ENCODE results near the gene CRYBB1. TPM values are rescaled to one million over a fixed set of nuclear protein-coding genes. Genes with fewer than 3 reads are reported as not detected.

Gene CRYBB1
- total RNA-seq, result 1 to 10 TPM in 1 of 4 donors, not detected in 3; 1.0 TPM

DNA sequence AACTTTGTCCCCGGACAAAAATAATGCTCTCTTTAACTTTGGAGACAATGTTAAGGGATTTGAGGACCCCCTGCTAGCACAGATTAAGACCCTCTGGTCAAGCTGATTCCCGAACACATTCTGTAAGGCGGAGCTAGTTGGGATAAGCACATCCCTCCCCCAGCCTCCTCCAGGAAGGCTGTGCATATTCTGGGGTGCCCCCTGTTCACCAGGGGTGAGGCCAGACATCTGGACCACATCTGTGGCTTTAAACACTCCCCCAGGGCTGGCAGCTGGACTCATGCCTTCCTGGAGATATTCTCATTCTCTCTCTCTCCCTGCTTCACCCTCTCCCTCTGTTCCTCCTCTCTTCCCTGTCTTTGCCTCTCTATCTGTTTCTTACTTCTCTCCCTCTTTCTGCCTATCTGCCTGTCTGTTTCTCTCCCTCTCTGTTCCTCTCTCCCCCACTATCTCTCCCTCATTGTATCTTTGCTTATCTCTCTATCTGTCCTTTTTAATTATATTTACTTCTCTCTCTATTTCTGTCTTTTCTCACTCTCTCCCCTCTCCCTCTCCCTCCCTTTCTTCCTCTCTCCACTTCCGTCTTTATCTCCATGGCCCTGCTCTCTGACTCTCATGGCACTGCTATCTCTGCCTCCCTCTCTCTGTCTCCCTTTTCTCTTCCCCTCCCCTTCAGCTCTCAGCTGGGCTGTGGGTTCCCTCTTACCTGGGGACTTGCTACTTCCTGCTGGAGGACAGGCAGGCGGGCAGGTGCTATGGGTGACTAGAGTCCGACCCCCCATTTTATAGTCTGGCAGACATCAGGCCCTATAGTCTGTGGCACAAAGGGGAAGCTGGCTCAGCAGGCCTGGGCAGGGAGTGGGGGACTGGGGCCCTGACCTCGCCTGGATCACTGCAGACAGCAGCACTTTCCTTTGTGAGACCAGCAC is at the start of gene CRYBB1:
Gene CRYBB1 (minus strand): TSS at position 757 of the 929 bp plus-strand sequence. CDS start 1,708 bp downstream, outside the sequence.
- H3K4me3 ChIP-seq (replicated peaks in 1 of 3), result no peak within 1 kb of the TSS
- 77 to 79% methylated on average over 6 to 7 of the region's 7 CpGs for WGBS, 2 donors
- intact Hi-C loops (cut with DNase I), result no loop called here
- H3K4me1 ChIP-seq, result peaks cover 0 to 4% of the 10 kb centered on the region in 2 donors
- peak in 1 of 2 donors; percentile 3 for DNase-seq
- H3K9me3 ChIP-seq, result no peaks in the 10 kb centered on the region
- no peaks in the 10 kb centered on the region for H3K36me3 ChIP-seq
- H3K27me3 ChIP-seq, result peaks cover 3% of the 10 kb centered on the region
- TF ChIP-seq POLR2A (IDR thresholded peaks at IDR 0.05), result no peak
- TF ChIP-seq, protein P1, sequence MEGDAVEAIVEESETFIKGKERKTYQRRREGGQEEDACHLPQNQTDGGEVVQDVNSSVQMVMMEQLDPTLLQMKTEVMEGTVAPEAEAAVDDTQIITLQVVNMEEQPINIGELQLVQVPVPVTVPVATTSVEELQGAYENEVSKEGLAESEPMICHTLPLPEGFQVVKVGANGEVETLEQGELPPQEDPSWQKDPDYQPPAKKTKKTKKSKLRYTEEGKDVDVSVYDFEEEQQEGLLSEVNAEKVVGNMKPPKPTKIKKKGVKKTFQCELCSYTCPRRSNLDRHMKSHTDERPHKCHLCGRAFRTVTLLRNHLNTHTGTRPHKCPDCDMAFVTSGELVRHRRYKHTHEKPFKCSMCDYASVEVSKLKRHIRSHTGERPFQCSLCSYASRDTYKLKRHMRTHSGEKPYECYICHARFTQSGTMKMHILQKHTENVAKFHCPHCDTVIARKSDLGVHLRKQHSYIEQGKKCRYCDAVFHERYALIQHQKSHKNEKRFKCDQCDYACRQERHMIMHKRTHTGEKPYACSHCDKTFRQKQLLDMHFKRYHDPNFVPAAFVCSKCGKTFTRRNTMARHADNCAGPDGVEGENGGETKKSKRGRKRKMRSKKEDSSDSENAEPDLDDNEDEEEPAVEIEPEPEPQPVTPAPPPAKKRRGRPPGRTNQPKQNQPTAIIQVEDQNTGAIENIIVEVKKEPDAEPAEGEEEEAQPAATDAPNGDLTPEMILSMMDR (IDR thresholded peaks at IDR 0.05), result no peak
- no peak within 1 kb of the TSS for H3K27ac ChIP-seq

DNA sequence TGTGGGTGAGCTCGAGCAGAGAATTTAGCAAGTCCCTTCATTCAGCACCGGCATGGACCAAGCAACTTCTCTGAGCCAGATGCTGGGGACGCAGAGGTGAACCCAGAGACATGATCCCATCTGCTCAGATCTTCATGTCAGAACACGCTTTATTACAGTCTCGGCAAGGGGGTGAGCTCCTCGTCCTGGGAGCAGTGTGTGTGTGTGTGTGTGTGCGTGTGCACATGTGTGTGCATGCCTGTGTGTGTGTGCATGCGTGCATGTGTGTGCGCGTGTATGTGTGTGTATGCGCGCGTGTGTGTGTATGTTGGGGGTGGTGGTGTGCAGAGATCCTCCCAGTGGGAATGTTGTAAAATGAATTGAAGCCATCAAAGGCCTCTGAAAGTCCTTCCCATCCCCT is 49.3 kb upstream of the CRYBB1 start:
- peaks cover 5% of the 10 kb centered on the region for H3K27me3 ChIP-seq

GRCh38 chr22:26665813-26666231 is 48.0 kb upstream of the CRYBB1 start:
- WGBS, 2 donors, result 27 to 37% methylated on average over 4 of the region's 4 CpGs

More for the DNA sequence above, 49.3 kb upstream of the CRYBB1 start:
- TF ChIP-seq, protein P1 (IDR thresholded peaks at IDR 0.05), result no peak
- TF ChIP-seq POLR2A (IDR thresholded peaks at IDR 0.05), result no peak
- no peak overlapping the region for H3K4me3 ChIP-seq (replicated peaks in 1 of 3)
- H3K4me1 ChIP-seq, result peaks cover 3 to 4% of the 10 kb centered on the region in 2 donors
- no peaks in the 10 kb centered on the region for H3K36me3 ChIP-seq
- H3K9me3 ChIP-seq, result no peaks in the 10 kb centered on the region
- DNase-seq, result no peak
- intact Hi-C loops (cut with DNase I), result loop anchor here (10.0 kb wide), 1 partner anchor 302 kb away; no protein-coding TSS in a partner anchor
- H3K27ac ChIP-seq, result no peak overlapping the region
- 80 to 87% methylated on average over 13 of the region's 13 CpGs for WGBS, 2 donors

GRCh38 chr22:26663374-26663923 is 45.6 kb upstream of the CRYBB1 start:
- intact Hi-C loops (cut with DNase I), result loop anchor here (10.0 kb wide), 1 partner anchor 299 kb away; no protein-coding TSS in a partner anchor
- WGBS, 2 donors, result 75 to 81% methylated on average over 9 of the region's 9 CpGs

More at GRCh38 chr22:26665813-26666231, 48.0 kb upstream of the CRYBB1 start:
- peaks cover 7% of the 10 kb centered on the region for H3K27me3 ChIP-seq
- no peaks in the 10 kb centered on the region for H3K4me1 ChIP-seq
- H3K9me3 ChIP-seq, result no peaks in the 10 kb centered on the region
- H3K36me3 ChIP-seq, result no peaks in the 10 kb centered on the region
- intact Hi-C loops (cut with DNase I), result loop anchor here (10.0 kb wide), 1 partner anchor 301 kb away; no protein-coding TSS in a partner anchor
- no peak for DNase-seq
- no peak for TF ChIP-seq POLR2A (IDR thresholded peaks at IDR 0.05)
- H3K27ac ChIP-seq, result no peak overlapping the region
- H3K4me3 ChIP-seq (replicated peaks in 1 of 3), result no peak overlapping the region

GRCh38 chr22:26662160-26662559 is 44.3 kb upstream of the CRYBB1 start:
- Histone ChIP-seq H3K27ac (no peak overlapping the region), H3K9me3 (no peaks in the 10 kb centered on the region), H3K4me3 (replicated peaks in 1 of 3) (no peak overlapping the region), H3K4me1 (peaks cover 9 to 20% of the 10 kb centered on the region in 2 donors), H3K27me3 (peaks cover 24% of the 10 kb centered on the region), H3K36me3 (no peaks in the 10 kb centered on the region)
- WGBS, 2 donors, result 97 to 100% methylated on average over 2 of the region's 2 CpGs
- intact Hi-C loops (cut with DNase I), result loop anchor here (10.0 kb wide), 1 partner anchor 297 kb away; no protein-coding TSS in a partner anchor
- no peak for DNase-seq
- TF ChIP-seq, protein P1 (IDR thresholded peaks at IDR 0.05), result no peak
- no peak for TF ChIP-seq POLR2A (IDR thresholded peaks at IDR 0.05)

More at GRCh38 chr22:26663374-26663923, 45.6 kb upstream of the CRYBB1 start:
- TF ChIP-seq, protein P1 (IDR thresholded peaks at IDR 0.05), result no peak
- no peak for TF ChIP-seq POLR2A (IDR thresholded peaks at IDR 0.05)
- no peak overlapping the region for H3K4me3 ChIP-seq (replicated peaks in 1 of 3)
- peaks cover 8% of the 10 kb centered on the region in 2 donors for H3K4me1 ChIP-seq
- H3K36me3 ChIP-seq, result no peaks in the 10 kb centered on the region
- no peak for DNase-seq
- H3K27me3 ChIP-seq, result peaks cover 11% of the 10 kb centered on the region
- H3K27ac ChIP-seq, result no peak overlapping the region
- no peaks in the 10 kb centered on the region for H3K9me3 ChIP-seq
